Islet of Langerhans (tissue), 1 donor: ENCODE results near the gene DNAH17.

Experiments used
- FAIRE-seq: peaks from one replicate; lab custom pipeline; 2011; peaks lifted over from hg19 to GRCh38; lab: Jason Lieb, UNC

DNAH17 gene

GRCh38 chr17:78448356-78448993 lies 128.7 kb downstream of the DNAH17 start:
- no peak for FAIRE-seq

- no peak for FAIRE-seq
Measured at GRCh38 chr17:78446833-78447232, 130.4 kb downstream of the DNAH17 start.

GRCh38 chr17:78444392-78444791 lies 132.8 kb downstream of the DNAH17 start:
- FAIRE-seq, result no peak

- FAIRE-seq, result no peak
Measured at GRCh38 chr17:78442648-78443218, 134.5 kb downstream of the DNAH17 start.

GRCh38 chr17:78441271-78441971 lies 135.8 kb downstream of the DNAH17 start:
- no peak for FAIRE-seq

GRCh38 chr17:78438694-78439325 lies 138.4 kb downstream of the DNAH17 start:
- FAIRE-seq, result no peak

GRCh38 chr17:78438271-78438691 lies 138.9 kb downstream of the DNAH17 start:
- no peak for FAIRE-seq

GRCh38 chr17:78437508-78438169 lies 139.6 kb downstream of the DNAH17 start:
- no peak for FAIRE-seq

- no peak for FAIRE-seq
Measured at GRCh38 chr17:78435330-78436005, 141.7 kb downstream of the DNAH17 start.

GRCh38 chr17:78434455-78435329 lies 142.5 kb downstream of the DNAH17 start:
- FAIRE-seq, result no peak

GRCh38 chr17:78433780-78434335 lies 143.3 kb downstream of the DNAH17 start:
- no peak for FAIRE-seq

GRCh38 chr17:78433013-78433727 lies 144.0 kb downstream of the DNAH17 start:
- FAIRE-seq, result no peak

- FAIRE-seq, result no peak
Measured at GRCh38 chr17:78432226-78433012, 144.8 kb downstream of the DNAH17 start.

GRCh38 chr17:78431692-78431958 lies 145.6 kb downstream of the DNAH17 start:
- FAIRE-seq, result no peak

- no peak for FAIRE-seq
Measured at GRCh38 chr17:78430892-78431691, 146.1 kb downstream of the DNAH17 start.

- FAIRE-seq, result no peak
Measured at GRCh38 chr17:78429618-78429995, 147.6 kb downstream of the DNAH17 start.

- no peak for FAIRE-seq
Measured at GRCh38 chr17:78428836-78429617, 148.2 kb downstream of the DNAH17 start.

GRCh38 chr17:78428025-78428575 lies 149.1 kb downstream of the DNAH17 start:
- FAIRE-seq, result no peak
